IMR-90 (cell line): Measurements from ENCODE around the gene RHOBTB1. TPM values are rescaled to one million over a fixed set of nuclear protein-coding genes. Genes with fewer than 3 reads are reported as not detected.

Experiments used
- ATAC-seq: fragments of 200-7000 bp; cut with Tn5 transposase; 2 replicates; pipeline ENCODE4 v1.9.1; 2020; ENCODE audit warnings: low read depth, mild to moderate bottlenecking, moderate library complexity
- BruUV-seq: library from RNA; stranded (reverse); fragments of 400-500 nt; replicated peaks from 2 replicates; lab custom pipeline; 2021; lab: Mats Ljungman, UMichigan
- CTCF ChIA-PET: fragments of 300-600 bp; formaldehyde crosslinking; extraction: SDS; loops from one replicate; lab custom pipeline; 2021; ENCODE audit warnings: antibody characterized with exemption; lab: Yijun Ruan, JAX
- POLR2A ChIA-PET: fragments of 300-600 bp; sonication (Branson Sonifier 250); formaldehyde crosslinking; loops from one replicate; lab custom pipeline; 2022; ENCODE audit warnings: antibody characterized with exemption; ENCODE audit not compliant: unreplicated experiment; lab: Charles Lee
- DNase-seq: peaks from one replicate; pipeline ENCODE4 v3.0.0; 2013
- H2AFZ ChIP-seq: replicated peaks from 2 replicates; pipeline ENCODE3; 2013; ENCODE audit warnings: low read length, mild to moderate bottlenecking; ENCODE audit not compliant: poor library complexity
- H2AK5ac ChIP-seq: 2 replicates; pipeline ENCODE4 v1.6.1; 2013; ENCODE audit warnings: low read depth, low read length, inconsistent platforms
- H2AK9ac ChIP-seq: replicated peaks from 2 replicates; pipeline ENCODE3; 2013; ENCODE audit warnings: mild to moderate bottlenecking, low read depth, low read length, moderate library complexity; ENCODE audit not compliant: poor library complexity
- H2BK120ac ChIP-seq: 2 replicates; pipeline ENCODE4 v1.6.1; 2013; ENCODE audit warnings: low read depth, low read length, inconsistent platforms
- H2BK15ac ChIP-seq: 3 replicates; pipeline ENCODE4 v1.6.1; 2013; ENCODE audit warnings: low read depth, low read length, inconsistent platforms
- H2BK20ac ChIP-seq: 2 replicates; pipeline ENCODE4 v1.6.1; 2013; ENCODE audit warnings: low read depth, mild to moderate bottlenecking, inconsistent platforms, low read length, moderate library complexity
- H2BK5ac ChIP-seq: 2 replicates; pipeline ENCODE4 v1.6.1; 2013; ENCODE audit warnings: mild to moderate bottlenecking, low read depth, low read length, inconsistent platforms; ENCODE audit not compliant: poor library complexity, severe bottlenecking
- H3K14ac ChIP-seq: replicated peaks from 2 replicates; pipeline ENCODE4 v1.6.1; 2013; ENCODE audit warnings: low read depth, low read length, inconsistent platforms
- H3K18ac ChIP-seq: 2 replicates; pipeline ENCODE4 v1.6.1; 2013; ENCODE audit warnings: low read depth, low read length, control low read depth
- H3K23ac ChIP-seq: 2 replicates; pipeline ENCODE4 v1.6.1; 2013; ENCODE audit warnings: low read depth, low read length, inconsistent platforms
- H3K27ac ChIP-seq: 2 replicates; pipeline ENCODE4 v1.5.1; 2013; ENCODE audit warnings: mild to moderate bottlenecking, control low read depth, low read length; ENCODE audit not compliant: insufficient read depth
- H3K27me3 ChIP-seq: 2 replicates; pipeline ENCODE4 v1.6.1; 2013; ENCODE audit warnings: low read length; ENCODE audit not compliant: control insufficient read depth, insufficient read depth
- H3K36me3 ChIP-seq: 2 replicates; pipeline ENCODE4 v1.6.1; 2013; ENCODE audit warnings: low read length, mixed read lengths; ENCODE audit not compliant: control insufficient read depth, insufficient read depth
- H3K4ac ChIP-seq: 2 replicates; pipeline ENCODE4 v1.6.1; 2013; ENCODE audit warnings: low read depth, low read length, inconsistent platforms
- H3K4me1 ChIP-seq: 2 replicates; pipeline ENCODE4 v1.6.1; 2013; ENCODE audit warnings: low read length, mixed read lengths; ENCODE audit not compliant: control insufficient read depth, insufficient read depth
- H3K4me2 ChIP-seq: 2 replicates; pipeline ENCODE4 v1.6.1; 2013; ENCODE audit warnings: low read depth, mild to moderate bottlenecking, control low read depth, low read length, moderate library complexity
- H3K4me3 ChIP-seq: 2 replicates; pipeline ENCODE4 v1.5.1; 2013; ENCODE audit warnings: low read depth, mild to moderate bottlenecking, control low read depth, low read length, moderate library complexity; ENCODE audit not compliant: insufficient read depth
- H3K56ac ChIP-seq: 2 replicates; pipeline ENCODE4 v1.6.1; 2013; ENCODE audit warnings: low read length, inconsistent platforms; ENCODE audit not compliant: insufficient read depth; ENCODE audit errors: extremely low read depth
- H3K79me1 ChIP-seq, 2 experiments: 2 replicates each; pipeline ENCODE4 v1.6.1; 2013; ENCODE audit warnings: low read length in 2 of 2, inconsistent platforms in 1 of 2, low read depth in 1 of 2
- H3K9ac ChIP-seq: 2 replicates; pipeline ENCODE4 v1.6.1; 2013; ENCODE audit warnings: low read depth, low read length, control low read depth
- H3K9me1 ChIP-seq: 2 replicates; pipeline ENCODE4 v1.6.1; 2013; ENCODE audit warnings: low read length, inconsistent platforms; ENCODE audit not compliant: insufficient read depth
- H3K9me3 ChIP-seq: 2 replicates; pipeline ENCODE4 v1.6.1; 2013; ENCODE audit warnings: low read length; ENCODE audit not compliant: control insufficient read depth, insufficient read depth
- H4K20me1 ChIP-seq: 2 replicates; pipeline ENCODE4 v1.6.1; 2013; ENCODE audit warnings: low read length, inconsistent platforms; ENCODE audit not compliant: insufficient read depth
- H4K5ac ChIP-seq: 2 replicates; pipeline ENCODE4 v1.6.1; 2013; ENCODE audit warnings: mild to moderate bottlenecking, low read depth, low read length, control low read depth
- H4K8ac ChIP-seq, 2 experiments: 2 replicates each; pipeline ENCODE4 v1.6.1; 2013; ENCODE audit warnings: low read depth in 2 of 2, low read length in 2 of 2, control low read depth in 1 of 2, inconsistent platforms in 1 of 2
- H4K91ac ChIP-seq: 2 replicates; pipeline ENCODE4 v1.6.1; 2013; ENCODE audit warnings: low read depth, low read length, inconsistent platforms; ENCODE audit not compliant: insufficient read depth
- CTCF ChIP-seq: conservative IDR thresholded peaks from 2 replicates; pipeline ENCODE4 v1.5.1; 2012; ENCODE audit warnings: mild to moderate bottlenecking, low read depth, low read length, improper control_type of control experiment
- ELK1 ChIP-seq: fragments of 150-350 bp; IDR thresholded peaks from 2 replicates; pipeline ENCODE4 v1.6.1; 2016; ENCODE audit warnings: low read depth, mild to moderate bottlenecking, low read length, moderate library complexity, borderline replicate concordance
- FOS ChIP-seq: fragments of 150-350 bp; IDR thresholded peaks from 2 replicates; pipeline ENCODE4 v1.6.1; 2016; ENCODE audit warnings: low read depth, low read length
- MAFK ChIP-seq: IDR thresholded peaks from 2 replicates; pipeline ENCODE4 v1.6.1; 2012; ENCODE audit warnings: low read depth, low read length, improper control_type of control experiment
- MAZ ChIP-seq: IDR thresholded peaks from 2 replicates; pipeline ENCODE4 v1.6.1; 2012; ENCODE audit warnings: low read depth, mild to moderate bottlenecking, low read length, improper control_type of control experiment, moderate library complexity, borderline replicate concordance
- MXI1 ChIP-seq: IDR thresholded peaks from 2 replicates; pipeline ENCODE4 v1.6.1; 2012; ENCODE audit warnings: low read depth, mild to moderate bottlenecking, low read length, moderate library complexity, borderline replicate concordance
- POLR2A ChIP-seq: IDR thresholded peaks from 2 replicates; pipeline ENCODE4 v1.6.1; 2012; ENCODE audit warnings: mild to moderate bottlenecking, low read depth, low read length
- RFX5 ChIP-seq: IDR thresholded peaks from 2 replicates; pipeline ENCODE4 v1.8.0; 2012; ENCODE audit warnings: low read depth, mild to moderate bottlenecking, low read length, moderate library complexity
- USF2 ChIP-seq: fragments of 150-350 bp; IDR thresholded peaks from 2 replicates; pipeline ENCODE4 v1.6.1; 2017; ENCODE audit warnings: mild to moderate bottlenecking, antibody characterized with exemption, low read length, low read depth
- WGBS, 2 experiments: methylation state at CpG; one replicate each; pipeline versions ENCODE4 v1.1.5 to v1.1.7; 2013; ENCODE audit warnings: missing lambda C conversion rate in 2 of 2; ENCODE audit not compliant: insufficient read length in 1 of 2; ENCODE audit errors: extremely low coverage in 2 of 2; 5-methylcytosine and 5-hydroxymethylcytosine counted together
- dilution Hi-C: fragments of 300-500 bp; cut with HindIII; formaldehyde crosslinking; loops from one replicate; pipeline ENCODE4 v1.14.3; 2018; ENCODE audit warnings: low sequenced_read_pairs; ENCODE audit not compliant: unreplicated experiment
- in situ Hi-C: fragments of 300-500 bp; cut with MboI; formaldehyde crosslinking; loops from 3 replicates; pipeline ENCODE4 v1.14.3; 2019; ENCODE audit warnings: low sequenced_read_pairs, inconsistent platforms, mixed read lengths
- intact Hi-C: fragments of 100-400 bp; cut with micrococcal nuclease; formaldehyde crosslinking; loops from 2 replicates; pipeline ENCODE4 v1.10.0; 2022
- polyA plus RNA-seq, 3 experiments: library from polyadenylated mRNA; depleted of rRNA; stranded (reverse); fragments of >200 nt; gene quantifications; 2 replicates each; pipeline ENCODE4 v1.2.3, GENCODE V29; 2012; ENCODE audit warnings: low replicate concordance in 1 of 3
- total RNA-seq: library from RNA; depleted of rRNA; stranded (reverse); fragments of >200 nt; gene quantifications from 2 replicates; pipeline ENCODE4 v1.2.3, GENCODE V29; 2012

The RHOBTB1 gene
- total and polyA plus RNA-seq, 2 of the 4 experiments (the other 2 are of a cell fraction), result 8.9 to 15.2 TPM

GRCh38 chr10:60853107-60853506 lies 90.9 kb downstream of the RHOBTB1 start:
- H3K27ac ChIP-seq, result no peak overlapping the region
- no peak overlapping the region for H2AK5ac ChIP-seq
- no peak overlapping the region for H3K4ac ChIP-seq
- in situ Hi-C loops, result no loop called here
- H3K18ac ChIP-seq, result no peak overlapping the region
- no peak overlapping the region for H3K14ac ChIP-seq
- BruUV-seq, result no TSS peak
- TF ChIP-seq MAFK (no peak), RFX5 (no peak), CTCF (no peak), USF2 (no peak), MXI1 (no peak), ELK1 (no peak), FOS (no peak), MAZ (no peak), POLR2A (no peak)
- no peak overlapping the region for H4K91ac ChIP-seq
- H2BK5ac ChIP-seq, result no peak overlapping the region
- H3K4me3 ChIP-seq, result no peak overlapping the region
- no peaks in the 10 kb centered on the region for H3K36me3 ChIP-seq
- no CpG with 5 or more reads among the region's 4 CpGs for WGBS, 2 experiments
- ATAC-seq (no peak), DNase-seq (no peak)
- no peak overlapping the region for H2BK15ac ChIP-seq
- no peak overlapping the region for H3K9ac ChIP-seq
- H3K4me2 ChIP-seq, result no peak overlapping the region
- intact Hi-C loops, result no loop called here
- H3K9me1 ChIP-seq, result no peaks in the 10 kb centered on the region
- H4K20me1 ChIP-seq, result no peaks in the 10 kb centered on the region
- H4K5ac ChIP-seq, result no peak overlapping the region
- H3K4me1 ChIP-seq, result peaks cover 11% of the 10 kb centered on the region
- no peaks in the 10 kb centered on the region for H3K79me1 ChIP-seq
- no peak overlapping the region for H4K8ac ChIP-seq
- POLR2A ChIA-PET, result no interaction called here
- dilution Hi-C loops, result no loop called here
- CTCF ChIA-PET, result no interaction called here
- H2AFZ ChIP-seq, result no peak overlapping the region
- H3K27me3 ChIP-seq, result no peaks in the 10 kb centered on the region
- H3K9me3 ChIP-seq, result peaks cover 8% of the 10 kb centered on the region
- H2BK20ac ChIP-seq, result no peak overlapping the region
- no peak overlapping the region for H2AK9ac ChIP-seq
- H2BK120ac ChIP-seq, result no peak overlapping the region
- no peak overlapping the region for H3K56ac ChIP-seq
- H3K23ac ChIP-seq, result no peak overlapping the region
